DLD1 (cell line): ENCODE data around the gene TYRP1.

ENCODE experiments used
- in situ Hi-C: cut with HindIII; loops from 2 replicates; pipeline ENCODE4 v1.10.0; 2017; ENCODE audit warnings: low sequenced_read_pairs

TYRP1 gene

GRCh38 chr9:12726795-12727194 is 33.6 kb downstream of the TYRP1 start:
- in situ Hi-C loops, result loop anchor here (25.0 kb wide), 1 partner anchor 161 kb away; no protein-coding TSS in a partner anchor

- in situ Hi-C loops, result loop anchor here (25.0 kb wide), 1 partner anchor 157 kb away; no protein-coding TSS in a partner anchor
These were observed 37.0 kb downstream of the TYRP1 start for GRCh38 chr9:12730198-12730597.

- in situ Hi-C loops, result loop anchor here (25.0 kb wide), 1 partner anchor 156 kb away; no protein-coding TSS in a partner anchor
These were observed 37.7 kb downstream of the TYRP1 start for GRCh38 chr9:12730927-12731326.

GRCh38 chr9:12732971-12733370 is 39.8 kb downstream of the TYRP1 start:
- in situ Hi-C loops, result loop anchor here (25.0 kb wide), 1 partner anchor 154 kb away; no protein-coding TSS in a partner anchor

- in situ Hi-C loops, result loop anchor here (25.0 kb wide), 1 partner anchor 152 kb away; no protein-coding TSS in a partner anchor
These were observed 42.5 kb downstream of the TYRP1 start for GRCh38 chr9:12735665-12736064.

GRCh38 chr9:12737871-12738270 is 44.7 kb downstream of the TYRP1 start:
- in situ Hi-C loops, result loop anchor here (25.0 kb wide), 1 partner anchor 149 kb away; no protein-coding TSS in a partner anchor

GRCh38 chr9:12739014-12739652 is 45.9 kb downstream of the TYRP1 start:
- in situ Hi-C loops, result loop anchor here (25.0 kb wide), 1 partner anchor 148 kb away; no protein-coding TSS in a partner anchor

GRCh38 chr9:12740845-12741244 is 47.7 kb downstream of the TYRP1 start:
- in situ Hi-C loops, result loop anchor here (25.0 kb wide), 1 partner anchor 146 kb away; no protein-coding TSS in a partner anchor

GRCh38 chr9:12748016-12748415 is 54.8 kb downstream of the TYRP1 start:
- in situ Hi-C loops, result loop anchor here (25.0 kb wide), 1 partner anchor 139 kb away; no protein-coding TSS in a partner anchor

- in situ Hi-C loops, result loop anchor here (25.0 kb wide), 1 partner anchor 138 kb away; no protein-coding TSS in a partner anchor
These were observed 55.8 kb downstream of the TYRP1 start for GRCh38 chr9:12748954-12749353.

- in situ Hi-C loops, result no loop called here
These were observed 60.7 kb downstream of the TYRP1 start for GRCh38 chr9:12753931-12754330.

GRCh38 chr9:12759761-12760160 is 66.6 kb downstream of the TYRP1 start:
- in situ Hi-C loops, result no loop called here
